Caco-2 (cell line): ENCODE measurements around the gene SVIL. TPM values are rescaled to one million over a fixed set of nuclear protein-coding genes. Genes with fewer than 3 reads are reported as not detected.
"Not testable (repeated sequence)": the region's sequence is repeated elsewhere in the genome, so short reads cannot be mapped to it uniquely, and the experiment has no call there.

Experiments
- BruUV-seq: library from RNA; stranded (reverse); fragments of 400-500 nt; replicated peaks from 2 replicates; lab custom pipeline; 2021; lab: Mats Ljungman, UMichigan
- CTCF ChIA-PET: fragments of 300-600 bp; sonication (Branson Sonifier 250); formaldehyde crosslinking; loops from one replicate; lab custom pipeline; 2022; ENCODE audit warnings: antibody characterized with exemption; lab: Charles Lee
- POLR2A ChIA-PET: fragments of 300-600 bp; sonication (Branson Sonifier 250); formaldehyde crosslinking; loops from one replicate; lab custom pipeline; 2022; ENCODE audit warnings: antibody characterized with exemption; lab: Charles Lee
- DNase-seq, 2 experiments: peaks; one replicate each; pipeline versions ENCODE4 v3.0.0 to v3.0.0-alpha.2; 2020 to 2022
- H3K27me3 ChIP-seq: replicated peaks from 2 replicates; pipeline ENCODE4 v1.6.0; 2011; ENCODE audit warnings: low read length; ENCODE audit not compliant: control insufficient read depth, insufficient read depth
- H3K36me3 ChIP-seq: 2 replicates; pipeline ENCODE4 v1.5.1; 2011; ENCODE audit warnings: low read length; ENCODE audit not compliant: control insufficient read depth, insufficient read depth
- H3K4me1 ChIP-seq: fragments of 250-450 bp; sonication (Bioruptor Pico); 2 replicates; pipeline ENCODE4 v1.5.1; 2020; ENCODE audit warnings: mild to moderate bottlenecking
- H3K4me3 ChIP-seq: 2 replicates; pipeline ENCODE4 v1.5.1; 2011; ENCODE audit warnings: low read depth, mild to moderate bottlenecking, control low read depth, low read length
- H3K9me3 ChIP-seq: fragments of 250-450 bp; sonication (Bioruptor Pico); 2 replicates; pipeline ENCODE4 v1.5.1; 2020; ENCODE audit warnings: mild to moderate bottlenecking, moderate library complexity
- H3K27ac Mint-ChIP-seq: one replicate; pipeline ENCODE4 v1.8.0; 2022; ENCODE audit warnings: mixed read lengths; ENCODE audit not compliant: unreplicated experiment
- H3K27me3 Mint-ChIP-seq: one replicate; pipeline ENCODE4 v1.8.0; 2022; ENCODE audit warnings: mixed read lengths; ENCODE audit not compliant: insufficient read depth, unreplicated experiment
- H3K36me3 Mint-ChIP-seq: one replicate; pipeline ENCODE4 v1.8.0; 2022; ENCODE audit warnings: mild to moderate bottlenecking, mixed read lengths; ENCODE audit not compliant: insufficient read depth, unreplicated experiment
- H3K4me1 Mint-ChIP-seq: one replicate; pipeline ENCODE4 v1.8.0; 2022; ENCODE audit warnings: low read depth, mixed read lengths; ENCODE audit not compliant: unreplicated experiment
- H3K4me3 Mint-ChIP-seq: one replicate; pipeline ENCODE4 v1.8.0; 2022; ENCODE audit warnings: mild to moderate bottlenecking, moderate library complexity, mixed read lengths; ENCODE audit not compliant: unreplicated experiment
- H3K9me3 Mint-ChIP-seq: one replicate; pipeline ENCODE4 v1.8.0; 2022; ENCODE audit warnings: mixed read lengths; ENCODE audit not compliant: unreplicated experiment
- CTCF ChIP-seq, 2 experiments: fragments of 200-600 bp in 1 of 2; IDR thresholded peaks; 1 replicate in 1 of 2; 2 replicates in 1 of 2; pipeline versions ENCODE4 v1.5.1 to v1.8.0; 2011 to 2022; ENCODE audit warnings: antibody characterized with exemption in 1 of 2, control low read depth in 1 of 2, inconsistent platforms in 1 of 2, low read depth in 1 of 2, low read length in 1 of 2, mild to moderate bottlenecking in 1 of 2, moderate library complexity in 1 of 2; ENCODE audit not compliant: insufficient read depth in 1 of 2, severe bottlenecking in 1 of 2, unreplicated experiment in 1 of 2
- intact Hi-C: fragments of 100-400 bp; cut with micrococcal nuclease; formaldehyde crosslinking; loops from one replicate; pipeline ENCODE4 v1.10.0; 2022; ENCODE audit not compliant: unreplicated experiment
- total RNA-seq: library from RNA; stranded (reverse); gene quantifications from 2 replicates; pipeline ENCODE4 v1.2.3, GENCODE V29; 2022

Gene SVIL
- total RNA-seq, 1 experiment from 2014 or later: 54.4 TPM

DNA sequence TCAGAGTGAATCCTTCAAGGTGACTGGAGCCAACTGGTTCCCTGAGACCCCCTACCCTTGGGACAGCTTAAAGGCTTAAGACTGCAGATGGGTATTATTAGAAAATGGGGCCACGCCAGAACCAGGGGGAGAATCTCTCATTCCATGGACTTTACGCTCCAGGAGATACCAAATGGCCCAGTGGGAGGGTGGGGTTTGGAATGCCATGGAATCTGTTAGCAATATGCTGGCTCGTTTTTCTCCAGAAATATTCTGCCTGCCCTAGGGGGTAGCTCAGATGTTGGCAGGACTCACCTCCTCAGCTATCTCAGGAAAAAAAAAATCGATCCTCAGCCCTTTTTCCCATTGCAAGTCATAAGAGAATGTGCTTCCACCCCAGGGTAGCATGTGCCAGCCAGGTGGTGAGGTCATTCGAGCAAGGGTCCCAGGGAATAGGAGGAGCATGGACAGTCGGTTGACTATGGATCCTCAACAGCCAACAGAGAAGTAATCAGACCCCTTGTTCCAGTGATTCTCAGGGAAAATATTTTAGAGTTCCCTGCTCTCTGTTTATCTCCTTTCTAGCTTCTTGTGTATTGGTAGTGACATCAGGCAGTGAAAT lies 22.9 kb downstream of the SVIL start:
- Mint-ChIP-seq H3K4me1 (no peaks in the 10 kb centered on the region), H3K4me3 (no peak overlapping the region), H3K36me3 (peaks cover 46% of the 10 kb centered on the region), H3K27me3 (no peaks in the 10 kb centered on the region), H3K27ac (no peak overlapping the region), H3K9me3 (peaks cover 17% of the 10 kb centered on the region)
- TF ChIP-seq CTCF (IDR thresholded peaks at IDR 0.05; ENCODE audit: insufficient read depth in 1 of 2, low read depth in 1 of 2, low read length in 1 of 2, severe bottlenecking in 1 of 2, unreplicated experiment in 1 of 2): no peak
- no TSS peak for BruUV-seq
- CTCF ChIA-PET: no interaction called here
- no peaks in the 10 kb centered on the region for H3K36me3 ChIP-seq
- no peaks in the 10 kb centered on the region for H3K27me3 ChIP-seq
- no peaks in the 10 kb centered on the region for H3K4me1 ChIP-seq
- DNase-seq: no peak
- POLR2A ChIA-PET: no interaction called here
- intact Hi-C loops: no loop called here
- peaks cover 15% of the 10 kb centered on the region for H3K9me3 ChIP-seq
- H3K4me3 ChIP-seq: no peak overlapping the region

DNA sequence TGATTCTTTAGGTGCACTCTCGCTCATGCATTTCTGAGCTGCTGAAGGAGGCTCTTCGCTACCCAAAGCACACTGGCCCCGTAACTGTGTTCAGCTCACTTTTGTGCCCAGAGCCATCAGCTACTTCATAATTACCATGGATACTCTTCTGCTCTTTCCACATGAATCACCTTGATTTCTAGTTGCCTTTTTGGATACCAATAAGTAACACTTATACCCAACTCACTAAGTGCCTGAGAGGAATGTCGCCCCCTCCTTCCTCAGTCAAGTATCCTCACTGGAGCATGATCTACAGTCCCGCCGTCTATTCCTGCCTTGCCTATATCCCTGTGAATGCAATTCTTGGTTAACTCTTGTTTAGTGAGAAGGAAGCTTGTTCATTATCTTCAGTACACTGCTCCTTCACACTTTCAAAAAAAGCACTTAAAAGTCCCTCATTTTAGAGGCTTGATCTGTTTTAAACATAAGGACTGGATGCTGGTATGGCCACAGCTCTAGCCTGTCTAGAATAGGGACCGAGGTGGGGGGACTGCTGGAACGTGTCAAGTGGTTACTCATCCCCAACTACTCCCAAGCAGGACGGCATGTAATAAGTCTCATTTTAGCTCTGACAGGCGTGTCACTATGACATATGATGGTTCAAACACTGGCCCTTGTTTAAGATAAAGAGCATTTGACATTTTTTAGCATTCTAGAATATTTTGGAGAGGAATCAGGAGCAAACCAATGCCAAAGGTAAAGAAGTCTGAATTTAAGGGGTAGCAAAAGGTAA lies 23.7 kb downstream of the SVIL start:
- Histone ChIP-seq H3K4me1 (no peaks in the 10 kb centered on the region), H3K36me3 (no peaks in the 10 kb centered on the region), H3K9me3 (peaks cover 15% of the 10 kb centered on the region), H3K4me3 (no peak overlapping the region), H3K27me3 (no peaks in the 10 kb centered on the region)
- Mint-ChIP-seq H3K36me3 (peaks cover 46% of the 10 kb centered on the region), H3K4me3 (no peak overlapping the region), H3K4me1 (no peaks in the 10 kb centered on the region), H3K9me3 (peaks cover 17% of the 10 kb centered on the region), H3K27ac (no peak overlapping the region), H3K27me3 (no peaks in the 10 kb centered on the region)
- intact Hi-C loops: no loop called here
- ChIA-PET CTCF (no interaction called here), POLR2A (no interaction called here)
- DNase-seq: no peak
- TF ChIP-seq CTCF (IDR thresholded peaks at IDR 0.05; ENCODE audit: insufficient read depth in 1 of 2, low read depth in 1 of 2, low read length in 1 of 2, severe bottlenecking in 1 of 2, unreplicated experiment in 1 of 2): no peak
- no TSS peak for BruUV-seq

DNA sequence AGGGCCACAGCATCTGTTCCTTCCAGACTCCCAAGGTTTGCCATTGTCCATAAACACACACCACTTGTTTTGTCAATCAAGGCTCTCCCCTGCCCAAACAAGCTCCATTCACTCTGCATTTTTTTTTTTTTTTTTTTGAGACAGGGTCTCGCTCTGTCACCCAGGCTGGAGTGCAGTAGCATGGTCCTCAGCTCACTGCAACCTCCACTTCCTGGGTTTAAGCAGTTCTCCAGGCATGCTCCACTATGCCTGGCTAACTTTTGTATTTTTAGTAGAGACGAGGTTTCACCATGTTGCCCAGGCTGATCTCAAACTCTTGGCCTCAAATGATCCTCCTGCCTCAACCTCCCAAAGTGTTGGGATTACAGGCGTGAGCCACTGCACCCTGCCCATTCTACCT lies 24.4 kb downstream of the SVIL start:
- H3K4me3 Mint-ChIP-seq, H3K4me1 Mint-ChIP-seq, POLR2A ChIA-PET, DNase-seq, H3K4me1 ChIP-seq, intact Hi-C loops, H3K27me3 ChIP-seq, H3K27me3 Mint-ChIP-seq, BruUV-seq, H3K4me3 ChIP-seq, CTCF ChIA-PET, H3K27ac Mint-ChIP-seq, H3K36me3 ChIP-seq: not testable (repeated sequence)
- H3K9me3 ChIP-seq: peaks cover 15% of the 10 kb centered on the region
- Mint-ChIP-seq H3K36me3 (peaks cover 46% of the 10 kb centered on the region), H3K9me3 (peaks cover 17% of the 10 kb centered on the region)
